K562 (cell line): ENCODE measurements around the gene CPSF2.

Experiments used
- CTCF ChIP-seq, 3 experiments: IDR thresholded peaks in 2 of 3; conservative IDR thresholded peaks in 1 of 3; 2 replicates each; pipeline ENCODE4 v1.5.1; 2011 to 2012; ENCODE audit warnings: low read length in 3 of 3, mild to moderate bottlenecking in 3 of 3, control low read depth in 2 of 3, improper control_type of control experiment in 1 of 3, inconsistent platforms in 1 of 3, low read depth in 1 of 3, mixed read lengths in 1 of 3, moderate library complexity in 1 of 3; ENCODE audit not compliant: insufficient read depth in 2 of 3
- EHMT2 ChIP-seq: fragments of 450-650 bp; IDR thresholded peaks from 2 replicates; pipeline ENCODE4 v1.6.1; 2018; ENCODE audit warnings: antibody characterized with exemption
- NR2F6 ChIP-seq: fragments of 450-650 bp; formaldehyde crosslinking; IDR thresholded peaks from 2 replicates; pipeline ENCODE4 v1.4.0; 2020; ENCODE audit warnings: mild to moderate bottlenecking
- SOX6 ChIP-seq: fragments of 450-650 bp; IDR thresholded peaks from 2 replicates; pipeline ENCODE4 v1.6.1; 2014; ENCODE audit warnings: mild to moderate bottlenecking

- TF ChIP-seq EHMT2 (no peak), NR2F6 (CRISPR knock-in tag) (no peak), SOX6 (no peak), CTCF (IDR thresholded peaks at IDR 0.05 in 2 of 3, conservative IDR thresholded peaks at IDR 0.05 in 1 of 3; ENCODE audit: insufficient read depth in 2 of 3, low read depth in 1 of 3, low read length in 3 of 3) (no peak)
Measured at GRCh38 chr14:92207012-92207927, 85.5 kb downstream of the CPSF2 start.
